HCT116 (cell line): ENCODE data around the gene GPX4. TPM values are rescaled to one million over a fixed set of nuclear protein-coding genes. Genes with fewer than 3 reads are reported as not detected.
A peak's percentile ranks its signal among the peaks of the same experiment; 100 is the strongest.

Source experiments
- ATAC-seq: fragments of 200-7000 bp; cut with Tn5 transposase; 2 replicates; pipeline ENCODE4 v1.9.1; 2020; ENCODE audit warnings: mild to moderate bottlenecking, moderate library complexity
- BruUV-seq: library from RNA; stranded (reverse); fragments of 400-500 nt; replicated peaks from 2 replicates; lab custom pipeline; 2021; lab: Mats Ljungman, UMichigan
- CTCF ChIA-PET: fragments of 300-600 bp; sonication (Branson Sonifier 250); formaldehyde crosslinking; loops from one replicate; lab custom pipeline; 2021; ENCODE audit warnings: antibody characterized with exemption; lab: Charles Lee
- POLR2A ChIA-PET: fragments of 300-600, 350-600 bp; sonication (Branson Sonifier 250); formaldehyde crosslinking; loops from one replicate; lab custom pipeline; 2021; ENCODE audit warnings: antibody characterized with exemption; lab: Charles Lee
- RAD21 ChIA-PET, 2 experiments: fragments of 300-600 bp; sonication (Branson Sonifier 250); formaldehyde crosslinking; loops; one replicate each; lab custom pipeline; 2023; ENCODE audit warnings: low total read pairs in 2 of 2; ENCODE audit not compliant: uncharacterized antibody in 2 of 2, unreplicated experiment in 2 of 2, low non-redundant PET in 1 of 2; lab: Charles Lee
- DNase-seq: peaks from one replicate; pipeline ENCODE4 v3.0.0-alpha.2; 2010; ENCODE audit warnings: low read depth, low spot score
- H2AFZ ChIP-seq: fragments of 200-600 bp; shearing (Covaris generic), sonication (generic); 2 replicates; pipeline ENCODE4 v1.6.1; 2017; ENCODE audit warnings: low read depth, mixed run types, mixed read lengths, antibody characterized with exemption, low read length; ENCODE audit not compliant: poor library complexity, severe bottlenecking
- H3K27ac ChIP-seq: 2 replicates; pipeline ENCODE4 v1.5.1; 2012; ENCODE audit warnings: low read depth, low read length
- H3K27me3 ChIP-seq: fragments of 200-600 bp; sonication (generic); 2 replicates; pipeline ENCODE4 v1.6.1; 2016; ENCODE audit warnings: mixed run types, low read length, mixed read lengths; ENCODE audit not compliant: insufficient read depth
- H3K36me3 ChIP-seq, 2 experiments: fragments of 200-500 bp in 1 of 2; fragments of 200-600 bp in 1 of 2; sonication (Bioruptor generic) in 1 of 2; sonication (generic) in 1 of 2; 2 replicates each; pipeline versions ENCODE4 v1.5.1 to v1.6.1; 2014 to 2016; ENCODE audit warnings: low read length in 2 of 2, inconsistent platforms in 1 of 2, mixed read lengths in 1 of 2, mixed run types in 1 of 2; ENCODE audit not compliant: insufficient read depth in 2 of 2, control insufficient read depth in 1 of 2
- H3K4me1 ChIP-seq, 2 experiments: fragments of 200-600 bp in 1 of 2; sonication (generic) in 1 of 2; 2 replicates each; pipeline versions ENCODE4 v1.5.1 to v1.6.1; 2012 to 2017; ENCODE audit warnings: low read length in 2 of 2, inconsistent platforms in 1 of 2, mild to moderate bottlenecking in 1 of 2, mixed read lengths in 1 of 2, mixed run types in 1 of 2, moderate library complexity in 1 of 2; ENCODE audit not compliant: insufficient read depth in 2 of 2, control insufficient read depth in 1 of 2
- H3K4me2 ChIP-seq: fragments of 200-600 bp; sonication (generic); 2 replicates; pipeline ENCODE4 v1.6.1; 2017; ENCODE audit warnings: mixed run types, low read length, mixed read lengths
- H3K4me3 ChIP-seq, 2 experiments: fragments of 200-600 bp in 1 of 2; sonication (generic) in 1 of 2; replicated peaks in 1 of 2; 2 replicates each; pipeline ENCODE4 v1.5.1; 2011 to 2016; ENCODE audit warnings: low read length in 2 of 2, control low read depth in 1 of 2, low read depth in 1 of 2, mild to moderate bottlenecking in 1 of 2, mixed read lengths in 1 of 2, mixed run types in 1 of 2
- H3K79me2 ChIP-seq: fragments of 200-600 bp; sonication (generic); 2 replicates; pipeline ENCODE4 v1.6.1; 2017; ENCODE audit warnings: mild to moderate bottlenecking, mixed run types, low read length, moderate library complexity, mixed read lengths; ENCODE audit not compliant: insufficient read depth
- H3K9ac ChIP-seq: fragments of 200-600 bp; sonication (generic); 2 replicates; pipeline ENCODE4 v1.6.1; 2016; ENCODE audit warnings: low read length, mixed read lengths
- H3K9me2 ChIP-seq: fragments of 200-600 bp; sonication (generic), shearing (Covaris generic); 2 replicates; pipeline ENCODE4 v1.6.1; 2017; ENCODE audit warnings: mixed run types, mild to moderate bottlenecking, moderate library complexity; ENCODE audit not compliant: insufficient read depth
- H3K9me3 ChIP-seq, 2 experiments: fragments of 200-500 bp in 1 of 2; fragments of 200-600 bp in 1 of 2; sonication (Bioruptor generic) in 1 of 2; sonication (generic) in 1 of 2; 2 replicates each; pipeline ENCODE4 v1.6.1; 2014 to 2017; ENCODE audit warnings: low read length in 2 of 2, mixed read lengths in 2 of 2, inconsistent platforms in 1 of 2, low read depth in 1 of 2, mild to moderate bottlenecking in 1 of 2, mixed run types in 1 of 2, moderate library complexity in 1 of 2; ENCODE audit not compliant: control insufficient read depth in 1 of 2, insufficient read depth in 1 of 2
- H4K20me1 ChIP-seq: fragments of 200-600 bp; sonication (generic), shearing (Covaris generic); 2 replicates; pipeline ENCODE4 v1.6.1; 2017; ENCODE audit warnings: mixed run types, mild to moderate bottlenecking, moderate library complexity; ENCODE audit not compliant: insufficient read depth
- ATF3 ChIP-seq: IDR thresholded peaks from 2 replicates; pipeline ENCODE4 v1.6.1; 2012
- CTCF ChIP-seq, 3 experiments: fragments of 200-600 bp in 1 of 3; sonication (generic) in 1 of 3; IDR thresholded peaks in 2 of 3; conservative IDR thresholded peaks in 1 of 3; 2 replicates each; pipeline ENCODE4 v1.5.1; 2012 to 2017; ENCODE audit warnings: low read depth in 2 of 3, low read length in 2 of 3, antibody characterized with exemption in 1 of 3, borderline replicate concordance in 1 of 3, control low read depth in 1 of 3, mild to moderate bottlenecking in 1 of 3, mixed read lengths in 1 of 3, mixed run types in 1 of 3, moderate library complexity in 1 of 3; ENCODE audit not compliant: insufficient read depth in 1 of 3
- EZH2 ChIP-seq: fragments of 200-600 bp; sonication (generic); IDR thresholded peaks from 2 replicates; pipeline ENCODE4 v1.6.1; 2017; ENCODE audit warnings: antibody characterized with exemption, mixed run types
- EZH2phosphoT487 ChIP-seq: fragments of 200-600 bp; IDR thresholded peaks from 2 replicates; pipeline ENCODE4 v1.6.1; 2018; ENCODE audit warnings: antibody characterized with exemption, borderline replicate concordance
- FOSL1 ChIP-seq: IDR thresholded peaks from 2 replicates; pipeline ENCODE4 v1.6.1; 2012; ENCODE audit warnings: low read depth
- JUND ChIP-seq: IDR thresholded peaks from 2 replicates; pipeline ENCODE4 v1.6.1; 2012
- POLR2A ChIP-seq: IDR thresholded peaks from 2 replicates; pipeline ENCODE4 v1.7.0; 2011; ENCODE audit warnings: borderline replicate concordance; ENCODE audit not compliant: insufficient read depth, insufficient read length; ENCODE audit errors: extremely low read depth
- RAD21 ChIP-seq: IDR thresholded peaks from 2 replicates; pipeline ENCODE4 v1.6.1; 2012; ENCODE audit warnings: low read depth, mild to moderate bottlenecking
- REST ChIP-seq: IDR thresholded peaks from 2 replicates; pipeline ENCODE4 v1.6.1; 2012; ENCODE audit warnings: low read depth
- SIN3A ChIP-seq: IDR thresholded peaks from 2 replicates; pipeline ENCODE4 v1.6.1; 2012; ENCODE audit warnings: low read depth
- SP1 ChIP-seq: IDR thresholded peaks from 2 replicates; pipeline ENCODE4 v1.6.1; 2012; ENCODE audit warnings: low read depth
- SRF ChIP-seq: IDR thresholded peaks from 2 replicates; pipeline ENCODE4 v1.6.1; 2012; ENCODE audit warnings: low read depth
- TCF7L2 ChIP-seq: IDR thresholded peaks from 2 replicates; pipeline ENCODE4 v1.7.0; 2011; ENCODE audit warnings: borderline replicate concordance, inconsistent platforms; ENCODE audit not compliant: insufficient read depth, insufficient read length; ENCODE audit errors: extremely low read depth
- YY1 ChIP-seq: IDR thresholded peaks from 2 replicates; pipeline ENCODE4 v1.6.1; 2011; ENCODE audit warnings: low read length, low read depth, moderate library complexity, mild to moderate bottlenecking; ENCODE audit not compliant: insufficient replicate concordance; ENCODE audit errors: extremely low read depth
- ZBTB33 ChIP-seq: IDR thresholded peaks from 2 replicates; pipeline ENCODE4 v1.6.1; 2011; ENCODE audit warnings: mild to moderate bottlenecking, low read length, moderate library complexity; ENCODE audit not compliant: insufficient replicate concordance; ENCODE audit errors: extremely low read depth
- ZFX ChIP-seq: fragments of 450-650 bp; IDR thresholded peaks from 2 replicates; pipeline ENCODE4 v1.6.1; 2017
- ZNF274 ChIP-seq: fragments of 200-500 bp; sonication (Bioruptor generic); IDR thresholded peaks from 2 replicates; pipeline ENCODE4 v1.6.1; 2014; ENCODE audit warnings: mild to moderate bottlenecking, low read depth, low read length, inconsistent platforms
- intact Hi-C: fragments of 100-400 bp; cut with micrococcal nuclease; formaldehyde crosslinking; loops from 2 replicates; pipeline ENCODE4 v1.10.0; 2022
- total RNA-seq: library from RNA; stranded (reverse); gene quantifications from one replicate; pipeline ENCODE4 v1.2.1, GENCODE V29; 2021; ENCODE audit not compliant: unreplicated experiment

The GPX4 gene
- total RNA-seq, 1 experiment from 2014 or later: 481 TPM

- Histone ChIP-seq H3K27ac (peak overlapping the region; percentile 35; the same call in 1 of the 2 replicates), H3K36me3 (peaks cover 15 to 48% of the 10 kb centered on the region in 2 experiments; a peak in 3 of 4 replicates), H3K4me1 (peaks cover 0 to 8% of the 10 kb centered on the region in 2 experiments; a peak in 2 of 4 replicates), H3K9me2 (no peaks in the 10 kb centered on the region), H3K4me3 (no peak overlapping the region), H3K79me2 (peaks cover 4% of the 10 kb centered on the region; the same call in 1 of the 2 replicates), H3K4me2 (no peak overlapping the region), H3K27me3 (no peaks in the 10 kb centered on the region), H2AFZ (no peak overlapping the region), H3K9ac (no peak overlapping the region), H4K20me1 (no peaks in the 10 kb centered on the region), H3K9me3 (no peaks in the 10 kb centered on the region)
- BruUV-seq: no TSS peak
- POLR2A ChIA-PET: interaction anchor here (0.5 to 1.4 kb wide), 2 partner anchors 12 to 17 kb away, joined by 4 read pairs; no protein-coding TSS in a partner anchor
- ATAC-seq (no peak), DNase-seq (no peak)
- RAD21 ChIA-PET: interaction anchor here in 1 of 2 experiments (1.5 kb wide), 1 partner anchor 9 kb away, joined by 5 read pairs; no protein-coding TSS in a partner anchor
- intact Hi-C loops: no loop called here
- CTCF ChIA-PET: interaction anchor here (0.5 to 1.5 kb wide), 2 partner anchors 9 to 17 kb away, joined by 3 to 5 read pairs; no protein-coding TSS in a partner anchor
- TF ChIP-seq ZBTB33: no peak
- TF ChIP-seq SIN3A: no peak
- no peak for TF ChIP-seq EZH2phosphoT487
- TF ChIP-seq CTCF (IDR thresholded peaks at IDR 0.05 in 2 of 3, conservative IDR thresholded peaks at IDR 0.05 in 1 of 3; ENCODE audit: borderline replicate concordance in 1 of 3, insufficient read depth in 1 of 3, low read depth in 2 of 3, low read length in 2 of 3): no peak
- no peak for TF ChIP-seq ATF3
- TF ChIP-seq TCF7L2: no peak
- TF ChIP-seq SP1: no peak
- no peak for TF ChIP-seq RAD21
- no peak for TF ChIP-seq ZNF274
- TF ChIP-seq JUND: no peak
- TF ChIP-seq SRF: no peak
- TF ChIP-seq YY1: no peak
- TF ChIP-seq FOSL1: no peak
- no peak for TF ChIP-seq POLR2A
- no peak for TF ChIP-seq REST
- no peak for TF ChIP-seq EZH2
- TF ChIP-seq ZFX: no peak
These were observed 18.5 kb downstream of the GPX4 start for GRCh38 chr19:1122021-1122971.
